ENCODE results near the gene ERCC4.

ERCC4 gene

DNA sequence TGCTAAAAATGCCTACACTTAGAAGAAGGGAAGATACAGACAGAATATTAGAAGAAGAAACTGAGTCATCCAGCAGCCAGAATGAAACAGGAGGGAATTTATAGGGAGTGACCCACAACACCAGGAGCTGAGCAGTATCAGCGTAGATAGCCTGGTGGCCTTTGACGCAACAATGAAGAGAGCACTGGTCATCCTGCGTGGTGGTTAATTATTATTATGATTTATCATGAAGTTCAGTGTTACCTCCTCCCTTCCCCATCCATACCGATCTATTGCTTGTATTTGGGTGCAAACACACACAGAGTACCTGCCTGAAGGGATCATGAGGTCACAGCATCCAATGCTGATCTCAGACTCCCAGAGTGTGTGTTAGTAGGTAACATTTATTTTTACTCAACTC, 38.5 kb downstream of the ERCC4 start:
- H3K4me3 Mint-ChIP-seq, result no peak overlapping the region
- no peaks in the 10 kb centered on the region for H3K27me3 Mint-ChIP-seq (ENCODE audit: low read depth)
- H3K9me3 Mint-ChIP-seq, result peaks cover 5% of the 10 kb centered on the region
- H3K4me1 Mint-ChIP-seq, result peaks cover 67% of the 10 kb centered on the region
- TF ChIP-seq, protein P1, sequence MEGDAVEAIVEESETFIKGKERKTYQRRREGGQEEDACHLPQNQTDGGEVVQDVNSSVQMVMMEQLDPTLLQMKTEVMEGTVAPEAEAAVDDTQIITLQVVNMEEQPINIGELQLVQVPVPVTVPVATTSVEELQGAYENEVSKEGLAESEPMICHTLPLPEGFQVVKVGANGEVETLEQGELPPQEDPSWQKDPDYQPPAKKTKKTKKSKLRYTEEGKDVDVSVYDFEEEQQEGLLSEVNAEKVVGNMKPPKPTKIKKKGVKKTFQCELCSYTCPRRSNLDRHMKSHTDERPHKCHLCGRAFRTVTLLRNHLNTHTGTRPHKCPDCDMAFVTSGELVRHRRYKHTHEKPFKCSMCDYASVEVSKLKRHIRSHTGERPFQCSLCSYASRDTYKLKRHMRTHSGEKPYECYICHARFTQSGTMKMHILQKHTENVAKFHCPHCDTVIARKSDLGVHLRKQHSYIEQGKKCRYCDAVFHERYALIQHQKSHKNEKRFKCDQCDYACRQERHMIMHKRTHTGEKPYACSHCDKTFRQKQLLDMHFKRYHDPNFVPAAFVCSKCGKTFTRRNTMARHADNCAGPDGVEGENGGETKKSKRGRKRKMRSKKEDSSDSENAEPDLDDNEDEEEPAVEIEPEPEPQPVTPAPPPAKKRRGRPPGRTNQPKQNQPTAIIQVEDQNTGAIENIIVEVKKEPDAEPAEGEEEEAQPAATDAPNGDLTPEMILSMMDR (IDR thresholded peaks at IDR 0.05; ENCODE audit: unreplicated experiment in 3 of 3), result no peak
- H3K27ac Mint-ChIP-seq, result peak overlapping the region in 2 of 3 experiments; percentile 75 to 95
- H3K36me3 Mint-ChIP-seq (ENCODE audit: low read depth), result no peaks in the 10 kb centered on the region

DNA sequence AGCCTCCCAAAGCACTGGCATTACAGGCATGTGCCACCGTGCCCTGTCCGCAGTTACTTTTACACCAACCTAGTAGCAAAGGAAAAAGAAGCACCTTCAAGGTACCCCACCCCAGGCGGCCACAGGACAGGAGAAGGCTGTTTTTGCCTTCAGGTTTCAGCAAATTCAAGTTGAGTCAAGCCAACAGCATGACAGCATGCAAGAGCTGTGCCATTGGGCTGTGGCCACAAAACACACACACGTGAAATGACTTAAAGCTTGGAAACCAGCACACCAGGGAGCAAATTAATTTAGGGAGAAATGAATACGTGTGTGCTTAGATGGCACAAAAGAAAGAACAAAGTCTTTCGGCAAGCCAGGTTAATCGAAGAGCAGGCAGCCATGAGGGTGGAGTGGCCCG, 39.7 kb downstream of the ERCC4 start:
- Mint-ChIP-seq H3K36me3 (ENCODE audit: low read depth) (no peaks in the 10 kb centered on the region), H3K27me3 (ENCODE audit: low read depth) (no peaks in the 10 kb centered on the region), H3K27ac (peak overlapping the region in 2 of 3 experiments; percentile 25 to 89), H3K4me1 (peaks cover 65% of the 10 kb centered on the region), H3K9me3 (peaks cover 5% of the 10 kb centered on the region), H3K4me3 (no peak overlapping the region)
- TF ChIP-seq, protein P1 (IDR thresholded peaks at IDR 0.05; ENCODE audit: unreplicated experiment in 3 of 3), result no peak

DNA sequence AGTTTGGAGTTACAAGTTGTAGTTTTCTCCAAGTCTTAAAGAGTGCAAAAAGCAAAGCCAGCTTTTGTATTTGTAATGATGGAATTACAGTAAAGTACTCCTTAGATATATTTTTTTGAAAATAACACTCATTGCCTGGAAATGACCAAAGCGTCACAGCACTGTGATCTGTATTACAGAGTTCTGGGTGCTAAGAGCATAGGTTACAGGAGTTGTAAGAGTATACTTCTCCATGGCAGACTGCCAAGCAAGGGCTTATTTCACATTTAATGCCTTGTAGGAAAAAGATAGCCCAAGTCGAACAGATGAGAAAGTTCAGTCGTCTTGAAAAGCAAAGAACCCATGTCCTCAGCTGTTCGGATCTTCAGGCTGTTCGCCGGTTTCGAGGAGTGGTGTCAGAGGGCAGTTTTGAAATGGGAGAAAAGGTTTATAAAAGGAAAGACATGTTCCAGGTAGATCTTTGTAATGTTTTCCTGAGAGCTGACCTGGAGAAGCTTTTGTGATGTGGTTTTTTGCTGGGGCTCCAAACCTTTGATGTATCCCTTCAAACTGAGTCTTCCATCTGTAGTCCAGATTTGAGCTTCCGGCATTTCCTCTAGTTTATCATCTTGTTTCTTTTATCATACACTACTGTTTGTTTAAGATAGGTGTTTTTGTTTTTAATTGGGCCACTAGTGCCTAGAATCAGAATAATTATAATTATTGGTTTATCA, 41.3 kb downstream of the ERCC4 start:
- peaks cover 7% of the 10 kb centered on the region for H3K9me3 Mint-ChIP-seq
- H3K27ac Mint-ChIP-seq, result peak overlapping the region; percentile 87 to 91 (median 89)
- no peaks in the 10 kb centered on the region for H3K36me3 Mint-ChIP-seq (ENCODE audit: low read depth)
- no peaks in the 10 kb centered on the region for H3K27me3 Mint-ChIP-seq (ENCODE audit: low read depth)
- H3K4me1 Mint-ChIP-seq, result peaks cover 48% of the 10 kb centered on the region
- TF ChIP-seq, protein P1 (IDR thresholded peaks at IDR 0.05; ENCODE audit: unreplicated experiment in 3 of 3), result no peak
- peak overlapping the region in 2 of 3 experiments; percentile 11 to 27 for H3K4me3 Mint-ChIP-seq

DNA sequence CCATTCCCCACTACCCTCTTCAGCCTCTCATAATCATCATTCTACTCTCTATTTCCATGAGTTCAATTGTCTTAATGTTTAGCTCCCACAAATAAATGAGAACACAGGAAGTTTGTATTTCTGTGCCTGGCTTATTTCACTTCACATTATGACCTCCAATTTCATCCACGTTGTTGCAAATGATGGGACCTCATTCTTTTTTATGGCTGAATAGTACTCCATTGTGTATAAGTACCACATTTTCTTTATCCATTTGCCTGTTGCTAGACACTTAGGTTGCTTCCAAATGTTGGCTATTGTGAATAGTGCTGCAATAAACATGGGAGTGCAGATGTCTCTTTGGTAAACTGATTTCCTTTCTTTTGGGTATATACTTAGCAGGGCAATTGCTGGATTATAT, 42.3 kb downstream of the ERCC4 start:
- Mint-ChIP-seq H3K9me3 (peaks cover 10% of the 10 kb centered on the region), H3K4me1 (peaks cover 39% of the 10 kb centered on the region), H3K27ac (peak overlapping the region in 2 of 3 experiments; percentile 71 to 89), H3K36me3 (ENCODE audit: low read depth) (no peaks in the 10 kb centered on the region), H3K4me3 (peak overlapping the region in 1 of 3 experiments; percentile 29), H3K27me3 (ENCODE audit: low read depth) (no peaks in the 10 kb centered on the region)
- TF ChIP-seq, protein P1 (IDR thresholded peaks at IDR 0.05; ENCODE audit: unreplicated experiment in 3 of 3), result no peak

DNA sequence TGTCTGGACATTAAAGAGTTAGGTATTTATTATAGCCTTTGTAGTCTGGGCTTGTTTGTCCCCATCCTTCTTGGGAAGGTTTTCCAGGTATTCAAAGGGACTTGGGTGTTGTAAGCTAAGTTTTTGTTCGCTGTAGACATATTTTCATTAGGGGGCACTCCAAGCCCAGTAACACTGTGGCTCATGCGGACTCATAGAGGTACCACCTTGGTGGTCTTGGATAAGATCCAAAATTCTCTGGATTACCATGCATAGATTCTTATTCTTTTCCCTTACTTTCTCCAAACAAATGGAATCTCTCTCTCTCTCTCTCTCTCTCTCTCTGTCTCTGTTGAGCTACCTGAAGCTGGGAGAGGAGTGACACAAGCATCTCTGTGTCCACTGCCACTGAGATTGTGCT, 48.9 kb downstream of the ERCC4 start:
- no peak overlapping the region for H3K4me3 Mint-ChIP-seq
- TF ChIP-seq, protein P1 (IDR thresholded peaks at IDR 0.05; ENCODE audit: unreplicated experiment in 3 of 3), result no peak
- H3K36me3 Mint-ChIP-seq (ENCODE audit: low read depth), result no peaks in the 10 kb centered on the region

DNA sequence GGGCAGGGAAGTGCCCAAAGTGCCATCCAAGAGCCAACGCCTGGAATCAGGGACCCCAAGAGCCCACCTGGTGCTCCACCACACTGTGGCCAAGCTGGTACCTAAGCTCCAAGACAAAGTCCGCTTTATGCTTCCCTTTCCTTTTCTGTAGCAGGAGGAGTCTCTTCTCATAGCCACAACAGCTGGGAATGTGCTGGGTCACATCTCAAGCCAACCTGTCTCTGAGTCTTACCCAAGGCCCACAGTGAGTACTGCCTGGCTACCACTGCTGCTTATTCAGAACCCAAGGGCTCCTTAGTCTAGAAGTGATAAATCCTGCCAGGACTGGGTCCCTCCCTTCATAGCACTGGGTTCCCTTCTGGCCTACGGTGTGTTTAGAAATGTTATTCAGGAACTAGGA, 49.8 kb downstream of the ERCC4 start:
- no peak overlapping the region for H3K27ac Mint-ChIP-seq
- peaks cover 15% of the 10 kb centered on the region for H3K9me3 Mint-ChIP-seq
- no peaks in the 10 kb centered on the region for H3K27me3 Mint-ChIP-seq (ENCODE audit: low read depth)
- H3K36me3 Mint-ChIP-seq (ENCODE audit: low read depth), result no peaks in the 10 kb centered on the region
- no peaks in the 10 kb centered on the region for H3K4me1 Mint-ChIP-seq
- TF ChIP-seq, protein P1 (IDR thresholded peaks at IDR 0.05; ENCODE audit: unreplicated experiment in 3 of 3), result no peak
- no peak overlapping the region for H3K4me3 Mint-ChIP-seq

More for the DNA sequence above, 48.9 kb downstream of the ERCC4 start:
- Mint-ChIP-seq H3K27ac (no peak overlapping the region), H3K4me1 (no peaks in the 10 kb centered on the region), H3K9me3 (peaks cover 15% of the 10 kb centered on the region), H3K27me3 (ENCODE audit: low read depth) (no peaks in the 10 kb centered on the region)

All from nephron (organoid).